ENCODE data around the gene LTC4S. TPM values are rescaled to one million over a fixed set of nuclear protein-coding genes. Genes with fewer than 3 reads are reported as not detected.

LTC4S gene
- total RNA-seq, 2 experiments from 2014 or later = 0.39 to 0.42 TPM

- Mint-ChIP-seq H3K9me3 (ENCODE audit: low read depth) (no peaks in the 10 kb centered on the region), H3K27ac (no peak overlapping the region)
- peak; percentile 80 for ATAC-seq
These were observed 2.4 kb downstream of the LTC4S start for GRCh38 chr5:179795863-179796833.

GRCh38 chr5:179796877-179797608 is 3.3 kb downstream of the LTC4S start:
- Mint-ChIP-seq H3K9me3 (ENCODE audit: low read depth) (no peaks in the 10 kb centered on the region), H3K36me3 (ENCODE audit: low read depth) (peaks cover 20% of the 10 kb centered on the region), H3K4me3 (peak overlapping the region; percentile 64), H3K27ac (no peak overlapping the region), H3K4me1 (peaks cover 30% of the 10 kb centered on the region), H3K27me3 (no peaks in the 10 kb centered on the region)
- CTCF ChIA-PET = interaction anchor here (0.5 to 2.1 kb wide), 9 partner anchors 14 to 109 kb away, joined by 3 to 13 read pairs (median 4); no protein-coding TSS in a partner anchor
- no peak for ATAC-seq
- DNase-seq = no peak
- intact Hi-C loops (cut with DNase I, micrococcal nuclease) = loop anchor here (1.0 to 5.0 kb wide), 8 partner anchors 10 to 138 kb away; partner anchors contain the start of genes CANX (in 1 of the 2), MAML1 (in 1 of the 2) and TBC1D9B (in 1 of the 2)
- POLR2A ChIA-PET = no interaction called here

More at GRCh38 chr5:179795863-179796833, 2.4 kb downstream of the LTC4S start:
- intact Hi-C loops (cut with DNase I, micrococcal nuclease) = loop anchor here (1.0 to 5.0 kb wide), 8 partner anchors 11 to 137 kb away; partner anchors contain the start of genes CANX (in 1 of the 2), MAML1 (in 1 of the 2) and TBC1D9B (in 1 of the 2)
- Mint-ChIP-seq H3K4me1 (peaks cover 25% of the 10 kb centered on the region), H3K36me3 (ENCODE audit: low read depth) (peaks cover 18% of the 10 kb centered on the region), H3K27me3 (no peaks in the 10 kb centered on the region), H3K4me3 (peak overlapping the region; percentile 64)
- ChIA-PET CTCF (interaction anchor here (0.5 to 2.1 kb wide), 11 partner anchors 14 to 251 kb away, joined by 3 to 13 read pairs (median 3); no protein-coding TSS in a partner anchor), POLR2A (no interaction called here)
- peak; percentile 87 for DNase-seq

- ATAC-seq = no peak
- CTCF ChIA-PET = interaction anchor here (1.1 to 2.1 kb wide), 4 partner anchors 29 to 65 kb away, joined by 3 to 13 read pairs (median 4); no protein-coding TSS in a partner anchor
- no peak for DNase-seq
- intact Hi-C loops (cut with DNase I, micrococcal nuclease) = loop anchor here (2.0 to 5.0 kb wide), 3 partner anchors 35 to 139 kb away; no protein-coding TSS in a partner anchor
- Mint-ChIP-seq H3K27me3 (no peaks in the 10 kb centered on the region), H3K4me1 (peaks cover 37% of the 10 kb centered on the region), H3K4me3 (no peak overlapping the region), H3K27ac (no peak overlapping the region), H3K9me3 (ENCODE audit: low read depth) (no peaks in the 10 kb centered on the region), H3K36me3 (ENCODE audit: low read depth) (peaks cover 20% of the 10 kb centered on the region)
- POLR2A ChIA-PET = no interaction called here
These were observed 4.0 kb downstream of the LTC4S start for GRCh38 chr5:179797741-179798140.

- H3K4me3 Mint-ChIP-seq = no peak overlapping the region
- H3K9me3 Mint-ChIP-seq (ENCODE audit: low read depth) = no peaks in the 10 kb centered on the region
- H3K4me1 Mint-ChIP-seq = peaks cover 38% of the 10 kb centered on the region
- no peak overlapping the region for H3K27ac Mint-ChIP-seq
- CTCF ChIA-PET = interaction anchor here (0.6 to 2.1 kb wide), 3 partner anchors 35 to 160 kb away, joined by 3 to 13 read pairs (median 4); no protein-coding TSS in a partner anchor
- peaks cover 20% of the 10 kb centered on the region for H3K36me3 Mint-ChIP-seq (ENCODE audit: low read depth)
- POLR2A ChIA-PET = no interaction called here
- DNase-seq (no peak), ATAC-seq (no peak)
- no peaks in the 10 kb centered on the region for H3K27me3 Mint-ChIP-seq
- intact Hi-C loops (cut with DNase I, micrococcal nuclease) = loop anchor here in 1 of 2 experiments (5.0 kb wide), 1 partner anchor 121 kb away; no protein-coding TSS in a partner anchor
These were observed 4.5 kb downstream of the LTC4S start for GRCh38 chr5:179798144-179798770.

GRCh38 chr5:179798771-179799643 is 5.2 kb downstream of the LTC4S start:
- ChIA-PET POLR2A (no interaction called here), CTCF (interaction anchor here (0.5 to 0.8 kb wide), 3 partner anchors 67 to 429 kb away, joined by 3 to 4 read pairs (median 4); no protein-coding TSS in a partner anchor)
- Mint-ChIP-seq H3K4me1 (peaks cover 36% of the 10 kb centered on the region), H3K27me3 (no peaks in the 10 kb centered on the region), H3K9me3 (ENCODE audit: low read depth) (no peaks in the 10 kb centered on the region), H3K4me3 (no peak overlapping the region), H3K27ac (no peak overlapping the region), H3K36me3 (ENCODE audit: low read depth) (peaks cover 20% of the 10 kb centered on the region)
- DNase-seq (no peak), ATAC-seq (no peak)
- intact Hi-C loops (cut with DNase I, micrococcal nuclease) = loop anchor here in 1 of 2 experiments (5.0 kb wide), 1 partner anchor 122 kb away; no protein-coding TSS in a partner anchor

GRCh38 chr5:179799644-179799973 is 5.8 kb downstream of the LTC4S start:
- Mint-ChIP-seq H3K36me3 (ENCODE audit: low read depth) (peaks cover 20% of the 10 kb centered on the region), H3K9me3 (ENCODE audit: low read depth) (no peaks in the 10 kb centered on the region), H3K27me3 (no peaks in the 10 kb centered on the region), H3K4me1 (peaks cover 38% of the 10 kb centered on the region), H3K27ac (no peak overlapping the region), H3K4me3 (no peak overlapping the region)
- CTCF ChIA-PET = interaction anchor here (2.7 kb wide), 1 partner anchor 20 kb away, joined by 10 read pairs; the partner anchor contains the start of gene SQSTM1
- DNase-seq = no peak
- ATAC-seq = no peak
- intact Hi-C loops (cut with DNase I, micrococcal nuclease) = loop anchor here in 1 of 2 experiments (5.0 kb wide), 1 partner anchor 122 kb away; no protein-coding TSS in a partner anchor
- POLR2A ChIA-PET = no interaction called here

- ChIA-PET CTCF (interaction anchor here (1.1 to 2.7 kb wide), 2 partner anchors 20 to 407 kb away, joined by 3 to 10 read pairs; partner anchors contain the start of gene SQSTM1), POLR2A (no interaction called here)
- peaks cover 39% of the 10 kb centered on the region for H3K4me1 Mint-ChIP-seq
- peaks cover 20% of the 10 kb centered on the region for H3K36me3 Mint-ChIP-seq (ENCODE audit: low read depth)
- H3K4me3 Mint-ChIP-seq = no peak overlapping the region
- ATAC-seq (no peak), DNase-seq (no peak)
- intact Hi-C loops (cut with DNase I, micrococcal nuclease) = loop anchor here (5.0 kb wide), 3 partner anchors 37 to 292 kb away; partner anchors contain the start of gene RNF130 (in 1 of the 2)
- no peak overlapping the region for H3K27ac Mint-ChIP-seq
- H3K9me3 Mint-ChIP-seq (ENCODE audit: low read depth) = no peaks in the 10 kb centered on the region
- no peaks in the 10 kb centered on the region for H3K27me3 Mint-ChIP-seq
These were observed 6.4 kb downstream of the LTC4S start for GRCh38 chr5:179800071-179800695.

GRCh38 chr5:179800696-179801201 is 7.0 kb downstream of the LTC4S start:
- no peaks in the 10 kb centered on the region for H3K27me3 Mint-ChIP-seq
- no peak overlapping the region for H3K27ac Mint-ChIP-seq
- CTCF ChIA-PET = interaction anchor here (1.1 to 2.7 kb wide), 5 partner anchors 19 to 406 kb away, joined by 3 to 14 read pairs (median 10); partner anchors contain the start of genes MRNIP and SQSTM1
- ATAC-seq (no peak), DNase-seq (no peak)
- peaks cover 41% of the 10 kb centered on the region for H3K4me1 Mint-ChIP-seq
- POLR2A ChIA-PET = no interaction called here
- no peaks in the 10 kb centered on the region for H3K9me3 Mint-ChIP-seq (ENCODE audit: low read depth)
- H3K4me3 Mint-ChIP-seq = no peak overlapping the region
- H3K36me3 Mint-ChIP-seq (ENCODE audit: low read depth) = peaks cover 20% of the 10 kb centered on the region
- intact Hi-C loops (cut with DNase I, micrococcal nuclease) = loop anchor here (5.0 kb wide), 3 partner anchors 37 to 292 kb away; partner anchors contain the start of gene RNF130 (in 1 of the 2)

All from activated CD4-positive, alpha-beta T cell treated with anti-CD3 and anti-CD28 coated beads for 36 hours (primary cell).